Ureter (tissue), 1 donor: ENCODE results near the gene TBCD. TPM values are rescaled to one million over a fixed set of nuclear protein-coding genes. Genes with fewer than 3 reads are reported as not detected.
A peak's percentile ranks its signal among the peaks of the same experiment; 100 is the strongest.

Experiments
- DNase-seq: peaks from one replicate; pipeline ENCODE4 v3.0.0-alpha.2; 2020; ENCODE audit warnings: low spot score
- total RNA-seq: library from RNA; stranded (reverse); gene quantifications from one replicate; pipeline ENCODE4 v1.2.4, GENCODE V29; 2023
- donor health status: DM: yes; HTN: yes; CAD: no.

Gene TBCD
- total RNA-seq, 1 donor from 2014 or later, result 122 TPM

DNA sequence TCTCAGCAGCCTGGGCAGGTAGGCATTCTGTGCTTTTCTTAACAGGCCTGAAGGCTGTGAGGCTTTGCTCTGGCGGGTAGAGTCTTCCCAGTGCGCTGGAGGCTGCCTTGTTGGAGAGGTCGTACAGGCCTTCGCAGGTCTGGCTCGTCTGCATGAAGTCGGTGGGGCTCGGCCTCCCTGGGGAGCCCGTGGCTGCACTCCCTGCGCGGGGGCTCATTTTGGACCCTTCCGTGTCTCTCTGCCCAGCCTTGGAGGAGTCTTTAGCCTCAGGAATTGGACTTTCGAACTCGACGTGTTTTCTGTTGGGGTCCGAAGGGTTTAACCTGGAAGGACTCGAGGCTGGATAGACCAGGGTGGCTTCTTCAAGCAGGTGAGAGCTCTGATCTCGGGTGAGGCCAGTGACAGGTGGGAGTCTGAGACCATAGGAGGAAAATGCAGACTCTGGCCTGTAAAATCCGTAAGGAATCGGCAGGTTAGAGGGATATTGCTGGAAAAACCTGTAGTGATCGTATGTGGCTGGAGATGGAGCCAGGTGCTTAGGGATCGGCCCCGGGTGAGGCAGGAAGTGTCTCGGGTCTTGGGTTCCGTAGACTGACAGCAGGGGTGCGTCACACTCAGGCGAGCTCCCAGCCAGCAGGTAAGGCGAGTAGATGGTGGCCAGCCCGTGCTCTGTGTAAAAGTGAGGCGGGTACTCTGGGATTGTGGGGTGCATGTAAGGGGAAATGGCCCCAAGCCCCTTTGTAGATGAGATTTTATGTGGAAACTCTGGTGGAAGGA, 79.4 kb downstream of the TBCD start:
- no peak for DNase-seq

DNA sequence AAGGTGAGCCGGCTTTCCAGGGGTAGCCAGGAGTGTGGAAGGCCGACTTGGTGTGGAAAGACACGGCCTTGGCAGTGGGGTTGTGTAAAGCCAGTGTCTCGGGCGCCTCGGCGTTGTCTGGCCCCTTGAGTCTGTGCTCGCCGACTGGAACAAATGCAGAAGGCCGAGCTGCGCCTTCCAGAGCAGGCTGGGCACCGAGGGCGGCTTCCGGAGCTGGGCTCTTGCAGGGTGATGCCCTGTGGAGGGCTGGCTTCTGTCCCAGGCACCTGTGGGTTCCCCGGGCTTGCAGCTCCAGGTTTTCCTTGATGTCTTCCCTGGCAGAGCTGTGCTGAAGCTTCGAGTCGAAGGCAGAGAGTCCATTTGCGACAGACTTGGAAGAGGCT, 79.9 kb downstream of the TBCD start:
- no peak for DNase-seq

DNA sequence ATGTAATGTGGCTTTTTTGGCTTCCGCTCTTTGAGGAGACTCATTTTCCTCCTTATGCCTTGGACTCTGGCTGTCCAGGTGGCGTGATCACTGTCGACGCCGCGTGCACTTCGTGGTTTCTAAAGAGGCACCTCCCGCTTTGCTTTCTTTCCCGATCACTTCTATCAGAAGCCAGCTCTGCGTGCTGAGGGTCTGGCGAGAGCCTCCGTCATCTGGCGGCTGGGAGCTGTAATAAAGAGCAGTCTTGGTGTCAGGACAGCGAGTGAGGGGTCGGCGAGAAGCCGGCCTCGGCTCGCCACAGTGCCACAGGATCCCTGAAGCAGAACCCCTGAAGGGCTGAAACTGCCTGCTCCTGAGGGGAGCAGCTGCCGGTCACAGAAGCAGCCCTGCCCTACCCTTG, 80.5 kb downstream of the TBCD start:
- no peak for DNase-seq

DNA sequence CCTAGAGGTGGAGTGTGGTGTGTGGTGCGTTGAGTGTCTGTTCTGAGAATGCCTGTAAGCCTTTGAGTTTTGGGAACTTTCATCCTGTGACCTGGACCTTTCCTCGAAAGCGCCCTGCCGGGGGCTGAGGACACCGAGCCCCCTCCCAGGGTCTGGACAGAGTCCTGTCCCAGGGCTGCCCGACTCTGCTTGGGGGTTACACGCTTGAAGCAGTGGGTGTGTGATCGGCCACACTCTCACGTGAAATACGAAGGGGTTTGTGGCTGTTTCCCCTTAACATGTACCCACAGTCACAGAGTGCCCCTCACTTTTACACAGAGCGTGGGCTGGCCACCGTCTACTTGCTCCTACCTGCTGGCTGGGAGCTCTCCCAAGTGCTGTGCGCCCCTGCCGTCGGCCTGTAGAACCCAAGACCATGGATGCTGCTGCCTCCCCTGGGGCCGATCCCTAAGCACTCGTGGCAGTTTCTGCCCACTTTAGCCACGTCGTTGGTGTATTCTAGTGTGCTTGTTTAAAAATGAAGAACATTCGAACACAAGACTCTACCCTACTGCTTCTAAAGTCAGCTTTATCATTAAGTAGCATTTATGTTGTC, 81.1 kb downstream of the TBCD start:
- no peak for DNase-seq

DNA sequence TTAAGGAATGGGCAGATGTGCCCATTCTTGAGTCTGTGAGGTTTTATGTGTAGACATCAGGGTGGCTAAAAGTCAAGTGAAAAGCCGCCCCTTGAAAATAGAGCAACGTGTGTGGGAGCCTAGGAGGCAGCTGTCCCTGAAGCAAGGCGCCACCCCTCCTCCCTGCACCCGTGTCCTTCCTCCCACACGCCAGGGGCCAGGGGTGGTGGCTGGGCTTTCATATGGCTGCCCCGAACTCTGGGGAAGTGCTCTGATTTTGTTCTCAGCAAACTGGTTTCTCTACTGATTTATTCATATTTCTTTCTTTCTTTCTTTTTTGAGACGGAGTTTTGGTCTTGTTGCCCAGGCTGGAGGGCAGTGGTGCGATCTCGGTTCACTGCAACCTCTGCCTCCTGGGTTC, 83.3 kb downstream of the TBCD start:
- DNase-seq, result no peak

DNA sequence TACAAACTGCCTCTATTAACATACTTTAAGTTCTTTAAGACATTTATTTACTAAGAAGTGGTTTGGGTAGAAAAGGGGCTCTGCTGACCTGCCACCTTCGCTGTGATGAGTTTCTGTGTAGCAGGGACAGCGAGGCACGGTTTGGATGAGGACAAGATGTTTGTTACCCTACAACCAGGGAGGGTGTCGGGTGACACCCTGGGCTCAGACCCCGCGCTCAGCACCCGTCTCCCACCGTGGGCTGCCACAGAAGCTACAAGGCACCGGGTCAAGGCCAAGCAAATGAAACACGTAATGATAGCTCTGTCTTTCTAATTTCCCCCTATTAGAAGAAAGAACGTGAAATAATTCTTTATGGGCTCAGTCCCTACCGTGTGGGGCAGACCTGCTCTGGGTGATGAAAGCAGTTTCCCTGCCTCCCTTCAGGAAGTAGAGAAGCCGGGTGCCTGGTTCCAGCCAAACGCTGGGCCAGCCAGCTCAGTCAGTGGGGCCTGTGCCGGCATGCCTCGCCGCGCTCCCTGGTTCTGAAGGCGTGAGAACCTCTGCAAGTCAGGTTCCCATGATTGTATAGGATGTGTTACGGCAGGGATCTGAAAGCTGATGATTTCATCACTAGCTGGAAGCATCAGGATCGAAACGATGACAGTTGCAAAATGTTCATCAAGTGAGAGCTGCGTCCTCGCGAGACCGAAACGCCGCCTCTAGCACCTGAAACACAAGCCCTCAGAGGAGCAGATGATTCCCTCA, 84.1 kb downstream of the TBCD start:
- peak; percentile 89 for DNase-seq

DNA sequence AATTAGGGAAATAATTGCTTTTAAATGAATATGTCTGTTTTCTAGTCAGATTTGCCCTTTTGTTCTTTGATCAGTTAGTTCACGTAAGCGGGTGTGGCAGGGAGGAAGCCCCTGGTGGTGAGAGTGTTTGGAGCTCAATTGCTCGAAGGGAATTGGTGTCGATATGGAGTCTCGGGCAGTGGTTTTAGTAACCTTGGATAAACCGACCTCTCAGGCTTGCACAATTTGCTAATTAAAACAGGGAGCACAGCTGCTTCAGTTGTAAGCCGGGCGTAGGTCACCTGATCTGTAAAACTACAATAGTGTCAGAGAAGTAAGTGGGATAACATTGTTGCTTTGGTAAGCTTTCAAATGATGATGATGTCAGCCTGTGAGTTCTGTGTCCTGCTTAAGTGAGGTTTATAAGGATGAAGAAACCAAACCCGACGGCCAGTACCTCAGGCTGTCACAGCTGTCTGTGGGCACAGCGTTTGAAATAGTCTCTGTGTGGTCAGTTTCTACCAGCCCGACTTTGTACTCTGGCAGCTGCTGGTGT, 85.0 kb downstream of the TBCD start:
- no peak for DNase-seq

DNA sequence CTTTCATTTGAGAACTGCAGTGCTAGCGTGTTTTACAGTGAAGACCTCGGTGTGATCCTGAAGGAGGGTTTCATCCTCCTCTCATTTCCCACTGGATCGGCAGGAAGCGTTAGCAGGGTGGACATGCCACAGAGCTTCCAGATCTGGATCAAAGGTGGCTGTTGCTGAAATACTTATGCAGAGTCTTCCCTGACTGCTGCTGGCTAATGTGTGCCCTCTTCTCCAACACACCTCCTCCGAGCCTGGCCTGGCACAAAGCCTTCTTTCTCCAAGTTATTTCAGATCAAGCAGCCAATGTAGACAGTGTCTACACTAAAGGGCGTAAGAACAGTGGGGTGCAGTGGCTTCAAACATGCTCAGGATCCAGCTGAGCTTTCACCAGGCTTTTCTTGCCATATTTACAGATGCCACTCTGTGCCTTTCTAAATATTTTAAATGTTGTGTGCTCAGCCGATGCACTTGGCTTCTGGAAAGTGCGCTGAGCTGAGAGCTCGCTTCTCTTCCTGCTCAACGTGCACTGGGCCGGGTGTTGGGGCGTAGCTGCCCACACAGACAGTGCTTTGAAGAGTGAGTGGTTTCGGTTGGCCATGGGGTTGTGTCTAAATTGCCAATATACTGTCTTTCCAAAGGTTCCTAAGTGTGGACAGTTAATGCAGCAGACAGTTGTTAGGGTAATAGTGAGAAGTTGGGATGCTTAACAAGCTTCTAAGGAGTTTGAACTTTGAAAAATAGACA, 85.9 kb downstream of the TBCD start:
- no peak for DNase-seq

DNA sequence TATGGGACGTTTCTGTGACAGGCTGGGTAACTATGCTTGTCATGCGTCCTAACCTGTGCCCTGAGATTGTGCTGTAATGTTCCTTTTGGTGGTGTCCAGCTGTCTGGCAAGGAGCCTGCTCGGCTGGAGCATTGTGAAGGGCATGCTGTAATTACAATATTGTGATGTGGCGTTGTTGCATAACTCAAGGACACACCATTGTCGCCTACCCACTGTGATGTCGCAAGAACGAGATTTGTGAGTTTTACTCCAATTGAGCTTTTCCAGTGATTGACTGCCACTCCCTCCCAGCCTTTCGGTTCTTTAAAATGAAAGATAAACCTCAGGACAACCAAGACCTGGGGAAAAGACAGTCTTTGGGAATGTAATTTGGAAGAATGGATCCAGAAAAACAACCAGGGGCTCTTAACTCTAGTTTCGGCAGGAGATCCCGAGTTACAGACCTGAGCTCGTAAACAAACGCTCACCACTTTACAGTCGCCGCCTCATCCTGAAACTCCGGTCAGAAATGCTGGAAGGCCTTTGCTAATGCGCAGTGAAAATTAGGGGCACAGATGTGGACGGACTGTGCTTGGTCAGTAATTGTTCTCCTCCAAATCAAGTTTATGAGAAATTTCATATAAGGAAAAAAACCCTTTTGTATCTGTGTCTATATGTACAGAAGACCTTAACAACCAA, 86.7 kb downstream of the TBCD start:
- DNase-seq, result peak; percentile 78

DNA sequence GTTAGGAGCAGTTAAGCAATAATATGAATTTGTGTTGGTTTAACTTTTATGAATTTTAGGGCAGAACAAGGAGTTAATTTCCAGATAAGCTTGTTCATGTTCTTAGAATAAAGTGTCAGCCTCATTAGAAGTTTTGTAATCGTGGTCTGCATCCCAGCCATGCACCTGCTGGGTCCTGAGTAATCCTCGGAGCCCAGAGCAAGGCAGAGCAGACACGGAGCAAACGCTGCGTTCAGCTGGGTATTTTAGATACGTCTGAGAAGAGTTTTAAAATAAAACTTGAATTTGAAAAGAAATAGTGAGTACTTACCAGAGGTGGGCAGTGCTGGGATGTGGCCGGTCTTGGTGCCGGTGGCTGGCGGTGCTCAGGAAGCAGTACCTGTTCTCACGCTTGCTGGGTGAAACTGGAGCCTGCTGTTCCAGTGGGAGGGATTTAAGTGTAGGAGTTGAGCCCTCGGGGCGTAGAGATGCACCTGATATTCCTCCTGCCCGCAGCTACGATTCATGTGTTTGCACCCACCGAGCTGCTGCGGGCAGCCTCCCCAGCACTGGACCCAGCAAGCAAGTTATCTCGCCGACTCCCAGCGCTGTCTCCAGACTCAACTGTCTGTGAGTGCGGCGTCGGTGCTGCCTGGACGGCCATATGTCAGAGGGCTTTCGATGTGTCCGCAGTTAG, 87.9 kb downstream of the TBCD start, which contains the start of gene ZNF750:
TSS of gene ZNF750 (minus strand) at position 406 of the 676 bp plus-strand sequence. CDS start 7,568 bp downstream, outside the sequence.
- DNase-seq, result peak; percentile 72

DNA sequence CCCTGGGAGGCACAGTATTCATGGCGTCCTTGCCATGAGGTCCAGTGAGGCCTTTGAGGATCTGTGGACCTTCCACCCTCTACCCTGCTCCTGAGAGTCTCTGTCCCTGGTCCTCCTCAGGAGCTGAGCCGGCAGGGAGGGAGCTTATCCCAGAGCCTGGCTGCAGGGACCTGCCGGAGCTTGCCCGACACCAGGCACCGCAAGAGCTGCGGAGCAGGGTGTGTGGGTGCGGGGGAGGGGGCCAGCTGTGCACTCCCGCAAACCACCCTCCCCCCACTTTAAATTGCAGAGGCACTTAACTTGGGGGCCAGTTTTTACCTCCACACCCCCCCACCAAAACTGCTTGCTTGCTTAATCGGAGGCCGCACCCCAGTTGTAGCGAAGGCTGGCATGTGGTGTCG, 88.6 kb downstream of the TBCD start:
- DNase-seq, result no peak

DNA sequence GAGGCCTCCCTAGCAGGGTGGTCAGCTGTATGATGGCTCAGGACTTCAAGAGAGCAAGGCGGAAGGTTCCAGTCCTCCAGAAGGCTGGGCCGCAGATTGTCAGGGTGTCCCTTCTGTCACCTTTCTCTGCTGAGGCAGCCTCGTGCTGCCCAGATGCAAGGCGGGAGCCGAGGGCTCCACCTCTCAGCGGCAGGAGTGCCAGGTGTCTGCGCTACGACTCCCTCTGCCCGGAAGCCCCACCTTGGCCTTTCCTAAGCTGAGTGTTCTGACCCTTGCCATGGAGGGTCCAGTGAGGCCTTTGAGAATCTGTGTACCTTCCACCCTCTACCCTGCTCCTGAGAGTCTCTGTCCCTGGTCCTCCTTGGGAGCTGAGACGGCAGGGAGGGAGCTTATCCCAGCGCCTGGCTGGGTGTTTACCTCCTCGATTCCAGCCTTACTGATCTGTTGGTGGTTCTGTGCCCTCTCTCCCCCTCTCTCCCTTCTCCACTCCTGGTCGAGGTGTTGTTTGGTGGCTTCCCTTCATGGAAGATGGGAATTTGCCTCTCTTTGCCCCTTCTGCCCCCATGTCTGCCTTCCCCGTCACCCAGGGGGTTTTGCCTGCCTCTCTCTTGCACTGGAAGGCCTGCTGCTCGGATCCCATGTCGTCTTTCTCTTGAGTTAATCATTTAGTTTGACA, 90.2 kb downstream of the TBCD start:
- no peak for DNase-seq

DNA sequence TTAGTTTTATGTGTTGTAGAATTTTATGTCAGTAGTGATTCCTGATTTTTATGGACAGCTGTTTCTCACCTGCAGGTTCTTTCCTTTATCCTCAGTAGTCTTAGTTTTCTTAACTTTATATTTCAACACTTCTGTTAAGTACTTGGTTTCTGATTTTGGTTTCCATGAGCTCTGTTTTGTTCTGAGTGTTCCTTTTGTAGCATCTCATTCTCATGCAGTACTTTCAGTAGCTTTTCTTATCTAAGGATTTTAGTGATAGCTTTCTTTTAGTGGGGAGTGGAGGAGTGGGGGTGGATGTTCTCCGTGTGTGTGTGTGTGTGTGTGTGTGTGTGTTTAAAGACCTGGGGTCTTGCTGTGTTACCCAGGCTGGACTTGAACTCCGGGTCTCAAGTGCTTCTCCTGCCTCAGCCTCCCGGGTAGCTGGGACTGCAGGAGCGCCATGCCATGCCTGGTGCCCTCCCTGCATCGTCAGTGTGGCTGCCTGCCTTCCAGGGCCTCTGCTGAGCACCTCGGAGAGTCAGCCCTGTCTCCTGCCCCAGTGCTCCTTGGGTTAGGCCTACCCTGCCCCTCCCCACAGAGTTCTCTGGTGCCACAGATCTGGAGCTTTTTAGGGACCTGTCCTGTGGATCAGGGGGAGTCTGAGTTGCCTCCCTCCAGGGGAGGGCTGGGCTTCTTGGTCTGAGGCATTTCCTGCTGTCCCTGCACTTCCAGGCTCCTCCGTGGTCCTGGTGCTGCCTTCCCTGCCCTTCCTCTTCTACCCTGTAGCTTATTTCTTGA, 92.2 kb downstream of the TBCD start:
- DNase-seq, result no peak

DNA sequence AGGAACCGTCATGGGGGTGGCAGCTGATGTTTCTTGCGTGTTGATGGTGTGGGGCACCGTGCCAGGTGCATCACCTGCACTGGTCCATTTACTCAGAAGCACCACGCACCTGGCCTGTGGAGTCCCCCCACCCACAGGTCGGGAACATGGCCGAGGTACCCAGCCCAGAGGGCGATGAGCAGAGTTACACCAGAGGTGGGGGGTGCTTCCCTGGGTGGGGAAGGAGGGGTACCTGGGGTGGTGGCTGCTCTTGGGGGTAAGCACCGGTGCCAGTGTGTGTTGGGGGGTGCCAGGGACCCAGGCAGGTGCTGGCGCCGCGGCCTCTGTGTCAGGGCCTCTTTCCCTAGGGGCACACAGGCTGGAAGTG, 92.9 kb downstream of the TBCD start:
- no peak for DNase-seq

DNA sequence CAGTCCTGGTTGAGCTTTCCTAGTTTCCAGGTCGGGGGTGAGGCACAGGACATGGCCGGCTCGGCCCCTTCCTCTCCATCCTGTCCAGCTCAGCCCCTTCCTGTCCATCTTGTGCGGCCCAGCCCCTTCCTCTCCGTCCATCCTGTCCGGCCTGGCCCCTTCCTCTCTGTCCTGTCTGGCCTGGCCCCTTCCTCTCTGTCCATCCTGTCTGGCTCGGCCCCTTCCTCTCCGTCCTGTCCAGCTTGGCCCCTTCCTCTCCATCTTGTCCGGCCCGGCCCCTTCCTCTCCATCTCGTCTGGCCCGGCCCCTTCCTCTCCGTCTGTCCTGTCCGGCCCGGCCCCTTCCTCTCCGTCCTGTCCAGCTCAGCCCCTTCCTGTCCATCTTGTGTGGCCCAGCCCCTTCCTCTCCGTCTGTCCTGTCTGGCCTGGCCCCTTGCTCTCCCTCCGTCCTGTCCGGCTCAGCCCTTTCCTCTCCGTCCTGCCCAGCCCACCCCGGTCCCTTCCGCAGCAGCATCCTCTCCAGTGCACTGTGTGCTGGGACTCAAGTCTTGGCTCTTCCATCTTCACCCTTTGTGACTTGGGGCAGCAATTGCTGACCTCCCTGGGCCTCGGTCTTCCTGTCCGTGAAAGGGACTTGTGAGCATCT, 93.4 kb downstream of the TBCD start:
- DNase-seq, result no peak

DNA sequence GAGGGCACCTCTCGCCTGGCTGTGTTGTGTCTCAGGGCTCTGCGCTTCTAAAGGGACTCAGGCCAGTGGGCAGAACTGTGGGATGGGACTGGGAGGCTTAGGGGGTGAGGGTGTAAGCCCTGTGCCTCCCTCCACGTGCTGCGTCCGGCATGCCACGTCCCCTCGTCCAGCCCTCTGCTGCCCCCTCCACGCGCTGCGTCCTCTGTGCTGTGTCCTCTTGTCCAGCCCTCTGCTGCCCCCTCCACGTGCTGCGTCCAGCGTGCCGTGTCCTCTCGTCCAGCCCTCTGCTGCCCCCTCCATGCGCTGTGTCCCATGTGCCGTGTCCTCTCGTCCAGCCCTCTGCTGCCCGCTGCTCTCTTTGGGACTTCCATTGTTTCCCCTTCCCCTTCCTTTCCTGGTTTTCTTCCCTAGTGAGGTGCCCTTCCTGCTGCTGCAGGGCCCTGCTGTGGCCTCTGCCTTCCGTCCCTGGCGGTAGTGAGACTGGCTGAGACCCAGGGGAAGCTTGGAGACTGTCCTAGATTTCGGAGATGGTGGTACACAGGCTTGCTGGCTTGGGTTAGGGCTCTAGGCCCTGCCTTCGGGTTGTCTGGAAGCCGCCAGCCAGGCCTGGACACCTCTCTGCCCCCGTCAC, 94.3 kb downstream of the TBCD start:
- no peak for DNase-seq

DNA sequence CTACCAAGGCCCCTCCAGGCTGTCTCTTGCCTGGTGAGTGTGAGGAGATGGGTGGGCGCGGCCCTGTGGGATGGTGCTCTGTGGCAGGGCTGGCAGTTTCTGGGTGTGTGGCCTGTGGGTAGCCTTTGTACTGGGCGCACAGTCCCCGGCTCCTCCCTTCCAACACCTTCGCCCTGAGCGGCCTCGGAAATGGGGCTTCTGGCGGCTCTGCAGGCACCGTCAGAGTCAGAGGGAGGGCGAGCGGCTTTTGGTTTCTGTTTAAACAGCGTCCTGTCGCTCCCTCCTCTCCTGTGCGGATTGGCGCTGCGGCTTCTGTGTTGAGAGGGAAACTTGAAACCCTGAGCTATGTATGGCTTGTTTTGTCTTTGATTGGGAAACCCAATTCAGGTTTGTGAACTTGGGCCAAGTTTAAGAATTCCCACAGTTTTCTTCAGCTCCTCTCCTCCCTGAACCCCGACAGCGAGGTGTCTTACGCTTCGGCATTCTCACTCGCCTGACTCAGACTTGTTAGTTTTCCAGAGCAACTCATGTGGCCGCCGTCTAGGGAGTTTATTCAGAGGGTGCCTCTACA, 96.2 kb downstream of the TBCD start:
- no peak for DNase-seq
